ENCODE measurements around the gene YTHDC1.
"Not testable (repeated sequence)": the region's sequence is repeated elsewhere in the genome, so short reads cannot be mapped to it uniquely, and the experiment has no call there.

Gene YTHDC1

GRCh38 chr4:68288393-68288740, 61.5 kb downstream of the YTHDC1 start:
- DNase-seq (ENCODE audit: low read depth) = no peak

- DNase-seq (ENCODE audit: low read depth) = no peak
Measured at GRCh38 chr4:68287704-68288392, 62.0 kb downstream of the YTHDC1 start.

- DNase-seq (ENCODE audit: low read depth) = no peak
Measured at GRCh38 chr4:68283714-68284113, 66.2 kb downstream of the YTHDC1 start.

GRCh38 chr4:68283095-68283494, 66.8 kb downstream of the YTHDC1 start:
- DNase-seq (ENCODE audit: low read depth) = no peak

DNA sequence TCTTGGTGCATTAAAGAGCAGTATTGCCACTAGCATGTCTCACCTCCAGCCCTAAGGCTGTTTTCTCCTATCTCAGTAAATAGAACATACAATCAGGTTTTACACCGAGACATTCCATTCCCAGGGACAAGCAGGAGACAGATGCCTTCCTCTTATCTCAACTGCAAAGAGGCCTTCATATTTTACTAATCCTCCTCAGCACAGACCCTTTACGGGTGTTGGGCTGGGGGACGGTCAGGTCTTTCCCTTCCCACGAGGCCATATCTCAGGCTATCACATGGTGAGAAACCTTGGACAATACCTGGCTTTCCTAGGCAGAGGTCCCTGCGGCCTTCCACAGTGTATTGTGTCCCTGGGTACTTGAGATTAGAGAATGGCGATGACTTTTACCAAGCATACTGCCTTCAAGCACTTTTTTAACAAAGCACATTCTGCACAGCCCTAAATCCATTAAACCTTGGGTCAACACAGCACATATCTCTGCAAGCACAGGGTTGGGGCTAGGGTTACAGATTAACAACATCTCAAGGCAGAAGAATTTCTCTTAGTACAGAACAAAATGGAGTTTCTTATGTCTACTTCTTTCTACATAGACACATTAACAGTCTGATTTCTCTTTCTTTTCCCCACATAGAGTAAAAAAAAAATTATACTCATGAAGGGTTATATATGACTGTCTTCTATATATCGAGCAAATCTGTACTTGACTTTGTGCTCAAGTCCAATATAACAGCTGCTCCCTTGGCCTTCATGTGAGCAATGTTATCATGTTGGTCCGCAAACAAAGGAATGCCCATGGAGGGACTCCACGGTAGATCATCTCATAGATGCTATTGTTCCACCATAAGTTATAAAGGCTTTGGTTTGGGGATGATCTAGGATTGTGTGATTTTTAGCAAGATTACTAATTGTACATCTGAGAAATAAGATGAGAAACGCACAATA, 67.8 kb downstream of the YTHDC1 start:
- not testable (repeated sequence) for DNase-seq (ENCODE audit: low read depth)

DNA sequence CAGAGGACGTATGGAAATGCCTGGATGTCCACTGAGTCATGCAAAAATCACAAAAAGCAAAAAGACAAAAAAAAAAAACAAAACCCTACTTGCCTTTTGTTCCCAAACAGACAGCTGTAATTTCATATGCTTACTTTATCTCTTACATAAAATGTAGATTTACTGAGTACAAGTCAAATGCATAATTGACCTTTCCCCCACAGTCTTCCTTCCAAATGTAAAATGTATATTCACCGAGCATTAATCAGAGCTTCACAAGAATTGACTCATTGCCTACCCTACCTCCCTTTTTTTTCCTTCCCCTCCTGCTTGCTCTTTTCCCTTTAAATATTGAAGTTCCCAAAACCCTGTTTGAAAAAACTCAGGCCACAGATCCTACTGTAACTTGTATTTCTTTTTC, 71.9 kb downstream of the YTHDC1 start:
- no peak for DNase-seq (ENCODE audit: low read depth)

DNA sequence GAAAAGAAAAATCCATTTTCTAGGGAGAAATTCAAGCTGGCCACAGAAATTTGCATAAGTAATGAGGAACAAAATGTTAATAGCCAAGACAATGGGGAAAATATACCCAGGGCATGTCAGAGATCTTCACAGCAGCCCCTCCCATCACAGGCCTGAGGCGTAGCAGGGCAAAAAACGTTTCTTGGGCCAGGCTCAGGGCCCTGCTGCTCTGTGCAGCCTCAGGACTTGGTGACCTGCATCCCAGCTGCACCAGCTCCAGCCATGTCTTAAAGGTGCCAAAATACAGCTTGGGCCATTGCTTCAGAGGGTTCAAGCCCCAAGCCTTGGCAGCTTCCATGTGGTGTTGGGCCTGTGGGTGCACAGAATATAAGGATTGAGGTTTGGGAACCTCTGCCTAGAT, 72.3 kb downstream of the YTHDC1 start:
- no peak for DNase-seq (ENCODE audit: low read depth)

GRCh38 chr4:68272860-68273259, 77.0 kb downstream of the YTHDC1 start:
- no peak for DNase-seq (ENCODE audit: low read depth)

- no peak for DNase-seq (ENCODE audit: low read depth)
Measured at GRCh38 chr4:68272380-68272779, 77.5 kb downstream of the YTHDC1 start.

DNA sequence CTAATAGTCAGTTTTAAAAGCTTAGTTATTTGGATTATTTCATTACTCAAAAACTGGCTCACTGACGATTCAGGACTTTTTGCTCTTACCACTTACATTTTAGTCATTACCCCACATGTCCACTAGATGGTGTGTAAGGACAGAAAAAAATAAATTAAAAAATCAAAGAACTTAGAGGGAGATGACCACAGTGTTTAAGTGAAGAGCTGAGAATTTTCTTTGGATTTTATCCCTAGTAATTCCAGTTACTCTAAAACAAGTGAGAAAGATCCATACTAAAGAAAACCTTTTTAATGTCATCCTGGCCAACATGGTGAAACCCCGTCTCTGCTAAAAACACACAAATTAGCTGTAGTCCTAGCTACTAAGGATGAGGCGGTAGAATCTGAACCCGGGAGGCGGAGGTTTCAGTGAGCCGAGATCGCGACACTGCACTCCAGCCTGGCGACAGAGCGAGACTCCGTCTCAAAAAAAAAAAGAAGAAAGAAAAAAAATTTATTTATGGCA, 78.0 kb downstream of the YTHDC1 start:
- peak; percentile 22 for DNase-seq (ENCODE audit: low read depth)

DNA sequence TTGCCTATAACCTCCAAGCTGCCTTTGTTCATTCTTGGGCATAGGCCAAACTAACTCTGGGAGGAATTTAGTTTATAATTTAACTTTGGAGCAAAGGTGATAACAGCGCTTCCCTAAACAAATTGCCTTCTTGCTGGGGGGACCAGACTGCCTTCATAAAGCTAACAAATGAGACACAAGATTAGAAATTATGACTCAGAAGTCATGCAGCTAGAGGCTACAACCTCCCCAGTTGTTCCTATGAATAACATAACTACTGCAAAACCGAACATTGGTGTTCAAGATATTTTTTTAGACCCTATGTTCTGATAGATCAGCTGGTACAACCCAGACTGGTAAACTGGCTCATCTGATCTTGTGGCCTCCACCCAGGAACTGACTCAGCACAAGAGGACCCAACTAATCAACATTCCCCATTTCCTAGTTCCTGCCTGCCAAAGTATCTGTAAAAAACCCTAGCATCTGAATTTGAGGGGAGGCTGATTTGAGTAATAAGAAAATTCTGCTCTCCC, 82.4 kb downstream of the YTHDC1 start:
- no peak for DNase-seq (ENCODE audit: low read depth)

DNA sequence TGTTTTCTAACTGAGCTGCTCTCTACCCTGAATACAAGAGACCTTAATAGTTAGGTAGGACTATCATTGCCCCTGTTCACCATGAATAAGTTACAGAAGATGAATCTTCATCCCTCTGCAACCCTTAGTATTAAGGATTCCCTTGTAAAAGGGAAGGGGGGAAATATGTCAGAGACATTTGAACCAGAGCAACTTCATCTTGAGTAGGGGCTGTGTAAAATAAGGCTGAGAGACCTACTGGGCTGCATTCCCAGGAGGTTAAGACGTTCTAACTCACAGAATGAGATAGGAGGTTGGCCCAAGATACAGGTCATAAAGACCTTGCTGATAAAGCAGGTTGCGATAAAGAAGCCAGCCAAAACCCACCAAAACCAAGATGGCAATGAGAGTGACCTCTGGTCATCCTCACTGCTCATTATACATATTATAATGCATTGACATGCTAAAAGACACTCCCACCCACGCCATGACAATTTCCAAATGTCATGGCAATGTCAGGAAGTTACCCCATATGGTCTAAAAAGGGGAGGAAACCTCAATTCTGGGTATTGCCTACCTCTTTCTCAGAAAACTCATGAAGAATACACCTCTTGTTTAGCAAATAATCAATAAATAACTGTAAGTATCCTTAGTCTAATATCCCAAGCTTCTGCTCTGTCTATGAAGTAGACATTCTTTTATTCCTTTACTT, 84.9 kb downstream of the YTHDC1 start:
- no peak for DNase-seq (ENCODE audit: low read depth)
